ENCODE results near the gene CD27. TPM values are rescaled to one million over a fixed set of nuclear protein-coding genes. Genes with fewer than 3 reads are reported as not detected.

Gene CD27
- polyA plus RNA-seq, 1 of the 3 experiments (the other 2 are of a cell fraction): not detected

DNA sequence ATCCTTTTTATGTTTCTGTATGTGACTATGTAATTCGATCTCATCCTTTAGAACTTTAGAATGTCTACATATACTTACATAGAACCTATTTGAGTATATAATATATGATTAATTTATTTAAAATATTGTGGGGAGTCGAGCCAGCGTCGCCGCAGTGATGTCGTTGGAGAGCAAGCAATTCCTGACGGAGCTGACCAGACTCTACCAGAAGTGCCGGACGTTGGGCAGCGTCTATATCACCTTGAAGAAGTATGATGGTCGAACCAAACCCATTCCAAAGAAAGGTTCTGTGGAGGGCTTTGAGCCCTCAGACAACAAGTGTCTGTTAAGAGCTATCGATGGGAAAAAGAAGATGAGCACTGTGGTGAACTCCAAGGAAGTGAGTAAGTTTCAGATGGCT is 6.4 kb upstream of the CD27 start:
- Histone ChIP-seq H3K36me3 (replicated peaks in 1 of 2; ENCODE audit: control insufficient read depth in 1 of 2, insufficient read depth in 2 of 2, low read length in 1 of 2) (no peaks in the 10 kb centered on the region), H3K9me2 (no peaks in the 10 kb centered on the region), H3K27ac (ENCODE audit: low read depth in 2 of 2, low read length in 1 of 2) (no peak overlapping the region), H2AFZ (ENCODE audit: low read depth) (no peak overlapping the region), H3K4me2 (no peak overlapping the region), H3F3A (replicated peaks; ENCODE audit: insufficient read depth) (no peaks in the 10 kb centered on the region), H3K4me3 (ENCODE audit: low read depth in 2 of 2, low read length in 1 of 2) (no peak overlapping the region), H3K4me1 (ENCODE audit: control insufficient read depth in 1 of 2, insufficient read depth in 2 of 2, low read depth in 1 of 2, low read length in 1 of 2) (no peaks in the 10 kb centered on the region), H3K9me3 (no peaks in the 10 kb centered on the region), H3K79me2 (ENCODE audit: insufficient read depth) (no peaks in the 10 kb centered on the region), H3K9ac (no peak overlapping the region), H3K27me3 (ENCODE audit: insufficient read depth) (no peaks in the 10 kb centered on the region), H4K20me1 (ENCODE audit: insufficient read depth) (no peaks in the 10 kb centered on the region)
- TF ChIP-seq NFIC (IDR thresholded peaks at IDR 0.05; ENCODE audit: borderline replicate concordance) (no peak), MEF2A (IDR thresholded peaks at IDR 0.05; ENCODE audit: borderline replicate concordance, low read depth) (no peak), YY1 (IDR thresholded peaks at IDR 0.05; ENCODE audit: low read depth) (no peak), FOXJ3 (CRISPR knock-in tag; IDR thresholded peaks at IDR 0.05) (no peak), CHD2 (IDR thresholded peaks at IDR 0.05; ENCODE audit: low read length, partially characterized antibody) (no peak)
- CTCF ChIA-PET: interaction anchor here (1.0 to 4.1 kb wide), 3 partner anchors 15 to 103 kb away, joined by 3 to 21 read pairs (median 16); no protein-coding TSS in a partner anchor
- no peak for DNase-seq
- WGBS (ENCODE audit: low lambda C conversion rate): 91% methylated on average over 12 of the region's 12 CpGs
- POLR2A ChIA-PET: no interaction called here

GRCh38 chr12:6440391-6440790 is 4.4 kb upstream of the CD27 start:
- Histone ChIP-seq H3F3A (replicated peaks; ENCODE audit: insufficient read depth) (no peaks in the 10 kb centered on the region), H3K9me2 (no peaks in the 10 kb centered on the region), H3K79me2 (ENCODE audit: insufficient read depth) (no peaks in the 10 kb centered on the region), H3K4me2 (no peak overlapping the region), H3K9ac (no peak overlapping the region), H3K36me3 (replicated peaks in 1 of 2; ENCODE audit: control insufficient read depth in 1 of 2, insufficient read depth in 2 of 2, low read length in 1 of 2) (no peaks in the 10 kb centered on the region), H4K20me1 (ENCODE audit: insufficient read depth) (no peaks in the 10 kb centered on the region), H3K9me3 (no peaks in the 10 kb centered on the region), H2AFZ (ENCODE audit: low read depth) (no peak overlapping the region), H3K4me1 (ENCODE audit: control insufficient read depth in 1 of 2, insufficient read depth in 2 of 2, low read depth in 1 of 2, low read length in 1 of 2) (no peaks in the 10 kb centered on the region), H3K27me3 (ENCODE audit: insufficient read depth) (no peaks in the 10 kb centered on the region), H3K4me3 (ENCODE audit: low read depth in 2 of 2, low read length in 1 of 2) (no peak overlapping the region), H3K27ac (ENCODE audit: low read depth in 2 of 2, low read length in 1 of 2) (no peak overlapping the region)
- ChIA-PET POLR2A (no interaction called here), CTCF (interaction anchor here (0.9 to 4.1 kb wide), 3 partner anchors 17 to 25 kb away, joined by 3 to 21 read pairs (median 16); no protein-coding TSS in a partner anchor)
- DNase-seq: no peak
- WGBS (ENCODE audit: low lambda C conversion rate): 84% methylated on average over 1 of the region's 1 CpG
- TF ChIP-seq FOXM1 (IDR thresholded peaks at IDR 0.05; ENCODE audit: low read depth) (no peak), CHD2 (IDR thresholded peaks at IDR 0.05; ENCODE audit: low read length, partially characterized antibody) (no peak), GATA2 (CRISPR knock-in tag; IDR thresholded peaks at IDR 0.05) (no peak), MXI1 (IDR thresholded peaks at IDR 0.05; ENCODE audit: low read depth, low read length) (no peak), POLR2AphosphoS5 (IDR thresholded peaks at IDR 0.05; ENCODE audit: low read depth, low read length) (no peak), FOXJ3 (CRISPR knock-in tag; IDR thresholded peaks at IDR 0.05) (no peak), NFIC (IDR thresholded peaks at IDR 0.05; ENCODE audit: borderline replicate concordance) (no peak), RCOR1 (IDR thresholded peaks at IDR 0.05; ENCODE audit: low read length) (no peak), JUND (IDR thresholded peaks at IDR 0.05) (no peak), SMC3 (IDR thresholded peaks at IDR 0.05; ENCODE audit: low read depth, low read length) (no peak), USF2 (IDR thresholded peaks at IDR 0.05; ENCODE audit: borderline replicate concordance, low read depth, low read length) (no peak), RFX5 (IDR thresholded peaks at IDR 0.05; ENCODE audit: low read length) (no peak), SIN3A (IDR thresholded peaks at IDR 0.05; ENCODE audit: borderline replicate concordance, low read depth, low read length) (no peak)
- TF ChIP-seq, protein P1, sequence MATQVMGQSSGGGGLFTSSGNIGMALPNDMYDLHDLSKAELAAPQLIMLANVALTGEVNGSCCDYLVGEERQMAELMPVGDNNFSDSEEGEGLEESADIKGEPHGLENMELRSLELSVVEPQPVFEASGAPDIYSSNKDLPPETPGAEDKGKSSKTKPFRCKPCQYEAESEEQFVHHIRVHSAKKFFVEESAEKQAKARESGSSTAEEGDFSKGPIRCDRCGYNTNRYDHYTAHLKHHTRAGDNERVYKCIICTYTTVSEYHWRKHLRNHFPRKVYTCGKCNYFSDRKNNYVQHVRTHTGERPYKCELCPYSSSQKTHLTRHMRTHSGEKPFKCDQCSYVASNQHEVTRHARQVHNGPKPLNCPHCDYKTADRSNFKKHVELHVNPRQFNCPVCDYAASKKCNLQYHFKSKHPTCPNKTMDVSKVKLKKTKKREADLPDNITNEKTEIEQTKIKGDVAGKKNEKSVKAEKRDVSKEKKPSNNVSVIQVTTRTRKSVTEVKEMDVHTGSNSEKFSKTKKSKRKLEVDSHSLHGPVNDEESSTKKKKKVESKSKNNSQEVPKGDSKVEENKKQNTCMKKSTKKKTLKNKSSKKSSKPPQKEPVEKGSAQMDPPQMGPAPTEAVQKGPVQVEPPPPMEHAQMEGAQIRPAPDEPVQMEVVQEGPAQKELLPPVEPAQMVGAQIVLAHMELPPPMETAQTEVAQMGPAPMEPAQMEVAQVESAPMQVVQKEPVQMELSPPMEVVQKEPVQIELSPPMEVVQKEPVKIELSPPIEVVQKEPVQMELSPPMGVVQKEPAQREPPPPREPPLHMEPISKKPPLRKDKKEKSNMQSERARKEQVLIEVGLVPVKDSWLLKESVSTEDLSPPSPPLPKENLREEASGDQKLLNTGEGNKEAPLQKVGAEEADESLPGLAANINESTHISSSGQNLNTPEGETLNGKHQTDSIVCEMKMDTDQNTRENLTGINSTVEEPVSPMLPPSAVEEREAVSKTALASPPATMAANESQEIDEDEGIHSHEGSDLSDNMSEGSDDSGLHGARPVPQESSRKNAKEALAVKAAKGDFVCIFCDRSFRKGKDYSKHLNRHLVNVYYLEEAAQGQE (IDR thresholded peaks at IDR 0.05; ENCODE audit: low read depth, low read length): no peak
- TF ChIP-seq, protein P2, sequence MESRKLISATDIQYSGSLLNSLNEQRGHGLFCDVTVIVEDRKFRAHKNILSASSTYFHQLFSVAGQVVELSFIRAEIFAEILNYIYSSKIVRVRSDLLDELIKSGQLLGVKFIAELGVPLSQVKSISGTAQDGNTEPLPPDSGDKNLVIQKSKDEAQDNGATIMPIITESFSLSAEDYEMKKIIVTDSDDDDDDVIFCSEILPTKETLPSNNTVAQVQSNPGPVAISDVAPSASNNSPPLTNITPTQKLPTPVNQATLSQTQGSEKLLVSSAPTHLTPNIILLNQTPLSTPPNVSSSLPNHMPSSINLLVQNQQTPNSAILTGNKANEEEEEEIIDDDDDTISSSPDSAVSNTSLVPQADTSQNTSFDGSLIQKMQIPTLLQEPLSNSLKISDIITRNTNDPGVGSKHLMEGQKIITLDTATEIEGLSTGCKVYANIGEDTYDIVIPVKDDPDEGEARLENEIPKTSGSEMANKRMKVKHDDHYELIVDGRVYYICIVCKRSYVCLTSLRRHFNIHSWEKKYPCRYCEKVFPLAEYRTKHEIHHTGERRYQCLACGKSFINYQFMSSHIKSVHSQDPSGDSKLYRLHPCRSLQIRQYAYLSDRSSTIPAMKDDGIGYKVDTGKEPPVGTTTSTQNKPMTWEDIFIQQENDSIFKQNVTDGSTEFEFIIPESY (IDR thresholded peaks at IDR 0.05; ENCODE audit: borderline replicate concordance, low read depth): no peak
- TF ChIP-seq, protein P3, sequence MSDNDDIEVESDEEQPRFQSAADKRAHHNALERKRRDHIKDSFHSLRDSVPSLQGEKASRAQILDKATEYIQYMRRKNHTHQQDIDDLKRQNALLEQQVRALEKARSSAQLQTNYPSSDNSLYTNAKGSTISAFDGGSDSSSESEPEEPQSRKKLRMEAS (IDR thresholded peaks at IDR 0.05; ENCODE audit: low read depth): no peak

All from SK-N-SH (cell line).